NAMALWA (cell line): ENCODE measurements around the gene CEBPZ.
A peak's percentile ranks its signal among the peaks of the same experiment; 100 is the strongest.

Experiments used
- DNase-seq: peaks from one replicate; pipeline ENCODE4 v3.0.0-alpha.2; 2015; ENCODE audit warnings: low spot score

CEBPZ gene

DNA sequence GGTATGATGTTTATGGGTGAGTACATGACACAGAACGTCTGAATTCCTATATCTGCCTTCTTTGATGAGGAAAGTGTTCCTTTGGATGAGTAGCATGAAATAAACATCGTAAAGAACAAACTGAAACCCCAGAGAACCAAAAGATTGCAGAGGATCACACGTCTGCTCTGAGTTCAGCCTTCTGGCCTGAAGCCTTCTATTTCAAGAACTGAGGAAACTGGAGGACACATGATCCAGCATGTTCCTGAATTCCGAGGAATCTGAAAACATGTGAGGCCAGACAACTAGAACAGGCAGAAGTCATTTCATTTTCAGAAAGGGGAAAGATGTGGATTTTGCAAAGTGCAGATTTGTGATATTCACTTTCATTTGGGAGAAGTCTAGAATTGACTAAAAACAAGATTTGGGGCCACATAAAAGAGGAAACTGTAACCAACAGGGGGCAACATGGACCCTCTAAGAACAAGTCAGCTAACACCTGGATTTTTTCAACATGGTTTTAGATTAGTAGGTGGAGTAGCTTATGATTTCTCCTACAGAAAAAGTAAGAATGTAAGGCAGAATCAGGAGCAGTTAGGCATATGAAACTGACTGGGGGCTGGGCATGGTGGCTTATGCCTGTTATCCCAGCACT, 51.3 kb downstream of the CEBPZ start:
- peak; percentile 31 for DNase-seq

DNA sequence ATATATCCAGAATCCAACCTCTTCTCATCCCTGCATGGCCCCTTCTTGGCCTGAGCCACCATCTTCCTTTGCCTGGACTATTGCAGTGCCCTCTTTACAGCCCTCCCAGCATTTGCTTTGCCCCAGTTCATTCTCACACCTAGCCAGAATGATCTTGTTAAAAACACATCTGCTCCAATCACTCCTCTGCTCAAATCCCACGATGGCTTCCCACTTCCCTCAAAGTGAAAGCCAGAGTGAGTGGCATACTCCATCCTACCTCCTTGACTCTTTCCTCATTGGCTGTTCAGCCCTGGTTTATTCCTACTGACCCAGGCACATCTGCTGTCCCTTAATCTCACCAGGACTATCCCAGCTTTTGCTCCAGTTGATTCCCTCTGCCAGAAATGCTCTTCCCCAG, 57.7 kb downstream of the CEBPZ start:
- no peak for DNase-seq

DNA sequence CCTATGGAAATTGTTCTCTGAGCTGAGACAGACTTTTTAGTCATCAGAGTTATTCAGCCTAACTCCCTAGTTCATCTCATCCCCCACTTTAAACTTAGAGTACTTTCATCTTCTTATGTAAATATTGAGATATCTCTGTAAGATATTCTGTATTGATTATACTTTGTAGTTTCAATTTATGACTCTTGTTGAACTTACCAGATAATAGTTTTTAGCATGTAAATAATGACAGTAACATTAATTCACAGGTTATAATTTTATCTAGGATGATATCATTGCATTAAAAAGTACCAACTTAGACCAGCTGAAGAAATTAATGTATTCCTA, 59.8 kb downstream of the CEBPZ start:
- DNase-seq, result no peak

DNA sequence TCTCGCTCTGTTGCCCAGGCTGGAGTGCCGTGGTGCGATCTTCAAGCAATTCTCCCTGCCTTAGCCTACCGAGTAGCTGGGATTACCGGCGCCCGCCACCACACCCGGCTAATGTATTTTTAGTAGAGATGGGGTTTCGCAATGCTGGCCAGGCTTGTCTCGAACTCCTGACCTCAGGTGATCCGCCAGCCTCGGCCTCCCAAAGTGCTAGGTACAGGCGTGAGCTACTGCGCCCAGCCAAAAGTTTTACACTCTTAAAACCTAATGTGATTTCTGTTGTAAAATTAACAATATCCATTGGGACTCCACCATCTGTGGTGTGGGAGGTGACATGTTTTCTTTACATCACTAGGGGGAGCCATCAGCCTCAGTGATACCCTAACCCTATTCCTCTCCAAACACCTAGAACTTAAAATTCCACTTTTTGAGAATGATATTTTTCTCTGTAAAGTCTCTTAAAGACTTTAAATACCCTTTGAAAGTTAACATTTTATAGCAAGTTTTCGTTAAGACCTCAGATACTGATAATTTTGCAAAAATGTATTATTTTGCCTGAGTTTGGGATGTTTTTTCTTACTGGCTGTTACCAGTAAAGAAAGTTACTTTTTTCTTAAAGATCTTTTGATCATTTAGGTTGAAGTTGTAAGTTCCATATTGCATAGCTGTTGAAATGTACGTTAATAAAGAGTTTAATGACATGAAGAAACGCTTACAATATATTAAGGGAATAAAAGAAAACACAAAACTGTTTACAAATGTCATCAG, 63.0 kb downstream of the CEBPZ start:
- peak; percentile 73 for DNase-seq

DNA sequence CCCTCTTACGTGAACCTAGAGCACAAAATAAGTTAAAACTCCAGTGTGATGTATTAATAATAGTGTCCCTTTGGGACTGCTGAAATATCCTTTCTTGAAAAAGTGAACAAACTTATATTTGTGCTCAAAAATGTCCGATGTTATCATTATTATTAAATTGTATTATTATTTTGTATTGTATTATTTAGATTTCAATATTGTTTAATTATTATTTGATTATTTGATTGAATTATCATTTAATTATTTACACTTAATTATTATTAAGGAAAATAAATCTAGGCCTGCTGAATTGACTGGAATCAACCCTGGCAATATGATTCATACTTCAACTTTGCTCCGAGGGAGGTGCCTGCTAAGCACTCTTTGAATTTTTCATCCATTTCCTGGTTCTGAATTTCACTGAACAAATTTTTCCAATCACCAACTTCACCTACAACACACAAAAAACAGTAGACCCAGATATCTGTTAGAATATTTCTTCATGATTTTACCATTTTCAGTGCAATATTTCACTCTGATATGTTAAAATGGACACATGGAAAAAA, 63.7 kb downstream of the CEBPZ start:
- DNase-seq, result no peak

DNA sequence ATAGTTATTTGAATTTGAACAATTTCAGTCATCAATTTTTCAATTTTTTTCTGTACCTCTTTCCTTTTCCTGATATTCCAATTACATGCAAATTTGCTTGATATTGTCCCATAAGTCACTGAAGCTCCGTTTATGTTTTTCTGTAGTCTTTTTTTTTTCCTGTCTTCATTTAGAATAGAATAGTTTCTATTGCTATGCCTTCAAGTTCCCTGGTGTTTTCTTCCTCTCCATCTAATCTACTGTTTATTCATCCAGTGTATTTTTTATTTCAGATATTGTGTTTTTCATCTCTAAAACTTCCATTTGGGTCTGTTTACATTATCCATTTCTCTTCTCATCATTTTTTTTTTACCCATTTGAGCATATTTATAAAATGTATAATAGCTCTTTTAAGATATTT, 66.6 kb downstream of the CEBPZ start:
- DNase-seq, result no peak

DNA sequence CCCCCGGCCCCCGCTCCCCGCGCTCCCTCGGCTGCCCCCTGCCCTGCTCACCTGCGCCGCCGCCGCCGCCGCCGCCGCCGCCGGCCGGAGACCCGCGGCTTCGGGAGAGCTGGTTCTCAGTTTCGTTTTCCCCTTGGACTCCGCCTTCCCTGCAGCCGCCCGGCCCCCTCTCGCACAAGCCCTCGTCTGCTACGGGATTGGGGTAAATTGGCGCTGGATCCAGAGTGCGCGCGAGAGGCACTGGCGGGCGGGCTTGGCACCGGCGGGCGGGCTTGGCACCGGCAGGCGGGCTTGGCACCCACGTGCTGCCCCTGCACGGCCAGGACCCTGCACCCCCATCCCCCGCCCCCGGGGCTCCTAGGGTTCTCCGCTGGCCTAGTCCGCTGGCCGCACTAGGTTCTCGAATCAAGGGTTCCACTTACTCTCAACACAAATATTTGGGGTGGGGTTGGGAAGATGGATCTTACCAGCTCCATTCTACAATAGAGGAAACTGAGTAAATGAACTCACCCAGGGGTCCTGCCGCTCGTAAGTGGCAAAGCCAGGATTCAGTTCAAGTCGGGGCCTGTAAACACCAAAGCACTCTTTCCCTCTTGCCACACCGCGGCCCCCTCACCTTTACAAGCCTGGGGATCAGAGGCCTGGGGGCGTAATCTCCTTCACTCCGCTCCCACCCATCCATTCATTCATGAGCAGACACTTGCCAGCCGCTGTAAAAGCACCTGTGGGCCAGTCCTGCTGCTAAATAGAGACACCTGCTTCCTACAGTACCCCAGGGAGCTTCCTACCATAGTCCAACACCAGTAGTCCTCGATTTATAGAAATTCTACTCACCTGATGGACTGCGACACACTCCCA, 74.3 kb downstream of the CEBPZ start, which contains the start of gene EIF2AK2:
TSS of gene EIF2AK2 (minus strand) at position 124 of the 858 bp plus-strand sequence. CDS start 9,174 bp downstream, outside the sequence.
- DNase-seq, result peak; percentile 89

DNA sequence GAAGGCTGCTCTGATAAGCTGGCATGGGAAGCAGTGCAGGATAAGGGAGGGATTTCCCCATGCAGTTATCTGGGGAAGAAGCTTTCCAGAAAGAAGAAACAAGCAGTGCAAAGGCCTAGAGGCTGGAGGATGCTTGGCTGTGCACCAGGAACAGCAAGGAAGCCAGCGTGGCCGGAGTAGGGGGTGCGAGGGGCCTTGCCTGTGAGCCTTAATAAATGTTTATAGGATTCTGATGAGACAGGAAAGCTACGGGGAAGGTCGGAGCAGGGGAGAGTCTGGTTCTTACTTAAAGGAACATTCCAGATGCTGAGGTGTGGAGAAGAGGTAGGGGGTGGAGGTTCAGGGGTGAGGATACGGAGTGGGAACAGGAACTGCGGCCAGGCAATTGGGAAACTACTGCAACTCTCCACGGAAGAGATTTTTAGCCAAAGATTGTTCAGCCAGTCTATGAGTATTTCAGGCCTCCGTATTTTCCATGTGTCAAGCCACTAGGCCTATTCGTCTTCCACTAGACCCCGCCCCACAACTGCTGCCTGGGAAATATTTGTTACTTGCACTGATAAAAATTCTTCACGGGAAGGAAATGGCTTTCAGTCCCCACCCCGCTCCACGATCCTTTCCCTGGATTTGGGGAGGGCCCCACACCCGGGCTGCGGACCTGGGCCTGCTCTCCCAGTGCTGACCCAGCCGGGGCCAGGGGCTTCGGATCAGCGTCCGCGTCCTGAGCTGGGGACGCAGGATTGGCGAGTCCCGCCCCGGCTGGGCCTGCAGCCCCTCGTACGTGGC, 75.1 kb downstream of the CEBPZ start:
- peak; percentile 47 for DNase-seq

DNA sequence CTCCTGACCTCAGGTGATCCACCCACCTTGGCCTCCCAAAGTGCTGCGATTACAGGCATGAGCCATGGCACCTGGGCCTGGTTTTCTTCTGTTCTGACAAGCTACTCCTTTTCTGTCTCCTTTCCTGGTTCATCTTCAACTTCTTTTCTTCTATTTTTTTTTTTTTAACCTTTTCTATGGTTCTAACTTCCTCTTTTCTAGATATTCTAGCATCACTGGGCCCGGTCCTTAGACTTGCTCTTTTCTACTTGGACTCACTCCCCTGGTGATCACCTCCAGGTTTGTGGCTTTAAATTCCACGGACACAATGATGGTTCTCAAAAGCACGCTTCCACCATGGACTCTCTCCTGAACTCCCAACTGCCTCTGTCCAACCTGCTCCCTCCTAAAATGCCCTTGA, 76.6 kb downstream of the CEBPZ start:
- DNase-seq, result peak; percentile 24

DNA sequence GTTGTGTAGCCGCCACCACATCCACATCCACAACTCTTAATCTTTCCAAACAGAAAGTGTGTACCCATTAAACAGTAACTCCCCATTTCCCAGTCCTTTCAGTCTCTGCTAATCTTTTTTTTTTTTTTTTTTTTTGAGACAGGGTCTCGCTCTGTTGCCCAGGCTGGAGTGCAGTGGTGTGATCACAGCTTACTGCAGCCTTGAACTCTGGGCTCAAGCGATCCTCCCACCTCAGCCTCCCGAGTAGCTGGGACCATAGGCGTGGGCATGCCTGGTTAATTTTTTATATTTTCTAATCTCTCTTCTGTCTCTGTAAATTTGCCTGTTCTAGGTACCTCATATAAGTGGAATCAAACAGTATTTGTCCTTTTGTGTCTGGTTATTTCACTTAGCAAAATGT, 78.2 kb downstream of the CEBPZ start:
- DNase-seq, result no peak
